Endometrial microvascular endothelial cells (primary cell): ENCODE results near the gene DOCK10. TPM values are rescaled to one million over a fixed set of nuclear protein-coding genes. Genes with fewer than 3 reads are reported as not detected.
"Not testable (repeated sequence)": the region's sequence is repeated elsewhere in the genome, so short reads cannot be mapped to it uniquely, and the experiment has no call there.

Experiments used
- in situ Hi-C: cut with HindIII; loops from 2 replicates; pipeline ENCODE4 v1.10.0; 2017; ENCODE audit warnings: low sequenced_read_pairs, low pct_unique_long_range_greater_than_20kb; ENCODE audit errors: inconsistent ontology term
- total RNA-seq: library from RNA; depleted of rRNA; stranded (reverse); fragments of >200 nt; gene quantifications from one replicate; pipeline ENCODE4 v1.2.3, GENCODE V29; 2015; ENCODE audit errors: inconsistent ontology term

DOCK10 gene
- total RNA-seq, 1 donor from 2014 or later, result 16.0 TPM

DNA sequence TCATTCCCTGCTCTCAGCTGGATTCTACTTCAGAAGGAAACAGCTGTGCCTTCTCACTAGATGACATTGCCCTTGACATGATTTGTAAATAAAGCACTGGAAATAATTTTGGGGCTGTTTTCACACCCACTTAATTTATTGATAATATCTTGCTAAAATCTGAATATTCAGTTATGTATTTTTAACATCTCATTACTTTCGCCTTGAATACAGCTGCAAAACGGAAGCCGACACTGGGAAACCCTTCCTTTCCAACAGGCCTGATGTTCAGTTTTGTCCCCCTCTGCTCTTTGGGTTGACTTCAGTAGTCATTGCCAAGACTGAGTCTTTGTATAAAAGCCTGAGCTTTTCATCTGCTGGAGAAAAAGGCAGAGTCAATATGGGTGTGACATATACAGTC is 82.7 kb downstream of the DOCK10 start:
- in situ Hi-C loops, result no loop called here

DNA sequence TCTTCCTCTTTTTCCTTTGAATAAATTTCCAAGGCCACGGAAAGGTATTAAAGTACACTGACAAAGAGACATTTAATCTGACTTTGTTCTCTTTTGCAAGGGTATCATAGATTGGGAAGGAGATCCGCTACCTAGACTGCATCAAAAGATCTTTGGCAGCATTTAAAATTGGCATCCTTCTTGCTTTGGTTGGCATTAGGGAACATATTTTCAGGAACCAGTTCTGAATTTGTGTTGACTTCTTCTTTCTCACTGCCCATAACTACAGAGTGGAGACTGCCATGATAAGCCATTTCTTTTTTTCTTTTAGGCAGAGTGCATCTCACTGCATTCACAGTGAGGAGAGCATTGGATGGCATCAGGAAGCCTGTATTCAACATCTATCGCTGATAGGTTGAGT is 83.4 kb downstream of the DOCK10 start:
- in situ Hi-C loops, result no loop called here

- in situ Hi-C loops, result no loop called here
Measured at GRCh38 chr2:224958462-224958857, 83.8 kb downstream of the DOCK10 start.

DNA sequence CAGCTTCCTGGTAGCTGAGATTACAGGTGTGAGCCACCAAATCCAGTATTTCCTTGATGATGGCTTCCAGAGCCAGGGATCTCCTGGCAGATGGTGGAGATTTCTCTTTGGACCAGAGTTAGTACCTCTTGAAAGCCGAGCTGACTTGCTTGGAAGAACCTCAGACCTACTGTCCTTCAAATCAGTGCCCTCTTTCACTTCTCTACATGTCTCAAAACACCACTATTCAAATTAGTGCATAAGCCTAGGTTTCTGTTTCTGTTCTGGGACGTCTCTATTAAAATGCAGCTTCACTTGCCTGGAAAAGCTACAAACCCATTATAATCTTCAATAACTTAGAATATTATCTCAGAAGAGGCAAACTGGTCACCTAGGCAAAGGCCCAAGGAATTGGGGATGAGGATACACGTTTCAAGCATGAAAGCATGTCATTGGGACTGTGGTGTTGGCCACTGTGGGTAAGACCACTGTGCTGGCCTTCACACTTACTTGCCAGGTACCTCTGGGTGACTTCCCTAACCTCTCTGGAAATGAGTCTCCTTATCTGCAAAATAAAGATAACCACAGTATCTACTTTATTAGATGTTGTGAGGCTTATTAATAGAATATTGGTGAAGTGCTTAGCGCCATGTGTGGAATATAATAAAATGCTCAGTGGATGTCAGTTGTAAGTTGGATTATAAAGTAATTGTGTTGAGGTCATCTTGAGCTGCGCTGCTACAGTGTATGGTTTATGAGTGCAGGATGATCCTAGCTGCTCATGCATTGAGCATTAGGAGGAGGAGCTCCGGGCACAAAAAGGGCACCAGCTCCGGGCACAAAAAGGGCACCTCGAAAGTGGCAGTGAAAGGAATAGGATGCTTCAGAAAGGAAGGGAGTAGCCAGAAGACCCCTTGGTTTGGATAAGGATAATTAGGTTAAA is 84.5 kb downstream of the DOCK10 start:
- in situ Hi-C loops, result no loop called here

GRCh38 chr2:224956706-224957105 is 85.6 kb downstream of the DOCK10 start:
- in situ Hi-C loops, result no loop called here

GRCh38 chr2:224954980-224955379 is 87.3 kb downstream of the DOCK10 start:
- in situ Hi-C loops, result no loop called here

DNA sequence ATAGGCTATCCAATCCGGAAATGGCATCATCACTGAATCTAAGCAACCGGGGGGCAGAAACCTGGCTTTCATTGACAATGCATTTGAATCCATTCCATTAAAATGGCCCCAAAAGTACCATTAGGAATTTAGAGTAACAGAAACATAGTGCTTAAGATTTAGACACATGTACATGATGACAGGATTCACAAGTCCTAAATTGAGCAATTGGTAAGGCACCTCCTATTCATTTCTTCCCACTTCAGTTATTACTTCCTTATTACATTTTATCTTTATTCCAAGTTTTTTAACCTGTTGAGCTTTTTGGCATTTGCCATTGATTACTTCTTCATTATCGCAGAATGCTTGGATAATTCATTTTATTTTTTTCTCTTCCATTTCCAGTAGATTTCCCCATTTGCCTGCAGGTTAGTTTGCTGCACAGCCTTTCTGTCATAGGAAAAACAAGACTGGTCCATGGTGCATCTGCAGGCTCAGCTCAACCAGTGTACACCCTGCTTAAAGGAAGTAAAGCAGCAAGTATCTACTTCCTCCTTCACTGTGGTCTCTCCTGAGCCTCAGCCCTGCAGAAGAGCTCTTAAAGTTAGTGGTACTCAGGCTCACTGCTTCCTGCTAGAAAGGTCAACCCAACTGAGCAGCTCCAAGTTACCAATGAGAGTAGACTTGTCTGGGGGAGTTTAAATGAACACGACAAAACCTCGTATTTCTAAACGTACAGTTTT is 89.2 kb downstream of the DOCK10 start:
- in situ Hi-C loops, result no loop called here

DNA sequence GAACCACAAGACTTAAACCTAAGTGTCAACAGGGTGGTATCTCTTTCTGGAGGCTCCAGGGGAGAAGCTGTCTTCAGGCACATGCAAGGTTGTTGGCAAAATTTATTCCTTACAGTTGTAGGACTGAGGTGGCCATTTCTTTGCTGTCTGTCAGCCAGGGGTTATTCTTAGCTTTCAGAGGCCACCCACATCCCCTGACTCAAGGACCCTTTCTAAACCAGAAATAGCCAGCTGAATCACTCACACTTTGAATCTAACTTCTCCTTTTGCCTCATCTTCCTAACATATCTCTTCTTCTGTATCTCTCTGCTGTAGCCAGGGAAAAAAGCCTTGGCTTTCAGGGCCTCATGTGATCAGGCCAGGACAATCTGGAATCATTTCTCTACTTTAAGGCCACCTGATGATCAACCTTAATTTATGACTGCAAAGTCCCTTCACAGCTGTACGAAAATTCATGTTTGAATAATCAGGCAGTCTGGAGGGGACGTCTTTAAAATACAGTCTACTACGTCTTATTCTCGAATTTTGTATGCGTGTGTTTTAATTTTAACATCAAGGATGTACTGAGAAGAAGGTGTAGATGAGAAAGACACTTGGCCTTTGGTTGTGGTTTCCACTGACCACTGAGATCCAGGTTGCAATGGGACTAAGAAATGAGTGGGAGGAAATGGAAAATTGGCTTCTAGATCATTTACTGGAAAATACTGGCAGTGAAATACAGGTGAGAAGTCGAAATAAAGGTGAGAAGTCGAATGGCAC is 90.4 kb downstream of the DOCK10 start:
- in situ Hi-C loops, result no loop called here

DNA sequence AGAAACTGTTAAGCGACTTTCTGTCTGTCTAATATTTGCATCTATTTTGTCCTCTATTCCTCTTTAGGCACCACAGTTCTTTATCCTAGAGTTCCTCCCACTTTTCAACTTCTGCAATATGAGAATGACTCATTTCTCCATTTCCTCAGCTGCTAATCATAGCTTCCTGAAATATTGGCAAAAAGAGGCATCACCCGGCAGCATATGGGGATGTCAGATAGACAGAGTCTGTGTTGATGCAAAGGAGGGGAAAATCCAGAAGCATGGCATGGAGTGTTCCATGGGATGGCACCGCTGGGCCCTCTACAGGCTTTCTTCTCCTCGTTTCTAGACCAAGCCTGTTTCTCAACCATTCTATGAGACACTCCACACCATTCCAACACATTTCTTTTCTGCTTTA is 93.4 kb downstream of the DOCK10 start:
- in situ Hi-C loops, result no loop called here

GRCh38 chr2:224948005-224948404 is 94.3 kb downstream of the DOCK10 start:
- in situ Hi-C loops, result no loop called here

DNA sequence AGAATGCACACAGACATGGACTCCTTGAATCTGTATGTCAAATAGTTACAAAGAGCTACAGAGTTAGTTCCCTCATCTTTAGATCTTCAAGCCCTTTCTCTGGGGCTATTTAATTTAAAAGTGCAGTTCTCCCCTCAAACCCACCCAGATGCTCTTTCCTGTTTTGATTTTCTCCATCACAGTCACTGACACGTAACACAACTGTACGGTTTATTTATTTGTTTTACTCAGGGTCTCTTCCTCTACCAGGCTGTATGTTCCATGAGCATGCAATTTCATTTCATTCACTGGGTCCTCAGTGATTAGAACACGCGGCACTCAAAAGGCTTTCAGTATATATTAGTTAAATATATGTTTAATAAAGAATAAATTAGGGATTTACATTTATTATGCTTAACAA is 94.7 kb downstream of the DOCK10 start:
- in situ Hi-C loops, result no loop called here

DNA sequence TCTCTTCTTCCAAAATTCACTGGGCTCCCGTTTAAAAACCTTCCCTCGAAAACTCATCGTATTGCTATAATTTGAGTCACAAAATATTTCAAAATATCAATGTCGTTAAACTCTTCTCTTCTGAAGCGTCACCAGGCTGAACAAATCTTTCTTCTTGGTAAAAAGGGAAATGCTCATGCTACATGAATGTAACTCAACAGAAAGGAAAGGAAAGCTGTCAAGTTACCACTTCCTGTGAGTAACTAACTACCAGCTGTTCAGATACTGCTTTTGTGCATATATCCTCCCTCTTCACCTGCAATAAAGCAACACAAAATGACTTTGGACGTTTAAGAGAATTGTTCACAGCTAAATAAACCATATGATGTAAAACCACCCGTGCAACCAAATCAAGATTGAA is 95.4 kb downstream of the DOCK10 start:
- in situ Hi-C loops, result no loop called here

- in situ Hi-C loops, result no loop called here
Measured at GRCh38 chr2:224944707-224945547, 97.3 kb downstream of the DOCK10 start.

- in situ Hi-C loops, result not testable (repeated sequence)
Measured at GRCh38 chr2:224943601-224944041, 98.6 kb downstream of the DOCK10 start.

- in situ Hi-C loops, result no loop called here
Measured at GRCh38 chr2:224941960-224942359, 100.3 kb downstream of the DOCK10 start.

- in situ Hi-C loops, result no loop called here
Measured at GRCh38 chr2:224940618-224941017, 101.7 kb downstream of the DOCK10 start.

GRCh38 chr2:224938651-224939182 is 103.6 kb downstream of the DOCK10 start:
- in situ Hi-C loops, result no loop called here

DNA sequence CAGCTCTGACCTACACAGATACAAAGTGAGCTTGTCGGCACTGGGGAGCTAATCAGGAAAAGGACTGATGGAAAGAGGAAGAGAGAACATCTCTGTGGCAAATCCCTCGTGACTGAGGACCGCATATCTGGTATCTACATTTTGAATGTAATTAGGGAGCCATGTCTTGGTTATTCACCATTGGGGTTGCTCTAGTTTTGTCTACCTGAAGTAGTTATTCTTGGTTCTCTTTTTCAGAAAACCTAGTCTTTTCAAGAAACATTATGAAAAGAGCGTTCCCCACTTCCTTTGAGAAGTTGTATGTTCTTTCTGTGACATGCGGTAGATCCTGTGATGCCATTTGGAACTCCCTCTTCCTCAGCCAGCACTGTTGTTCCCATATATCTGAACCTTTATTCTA is 104.4 kb downstream of the DOCK10 start:
- in situ Hi-C loops, result no loop called here
